Ovary (tissue), 3 donors: ENCODE data around the gene DNAJC7.

Experiments
- POLR2A ChIP-seq: fragments of 450-650 bp; IDR thresholded peaks from one replicate; pipeline ENCODE4 v1.6.1; 2017; ENCODE audit warnings: antibody characterized with exemption, mild to moderate bottlenecking, moderate library complexity
- TF ChIP-seq, protein P1 (sequence below), 3 donors: fragments of 450-650 bp in 2 of 3; fragments of 200-600 bp in 1 of 3; IDR thresholded peaks; one replicate each; pipeline versions ENCODE4 v1.5.1 to v1.8.0; 2016 to 2022; ENCODE audit warnings: antibody characterized with exemption in 3 of 3, mild to moderate bottlenecking in 1 of 3
- donor health status: DM: no; HTN: no; CAD: no.

- no peak for TF ChIP-seq POLR2A
- TF ChIP-seq, protein P1, sequence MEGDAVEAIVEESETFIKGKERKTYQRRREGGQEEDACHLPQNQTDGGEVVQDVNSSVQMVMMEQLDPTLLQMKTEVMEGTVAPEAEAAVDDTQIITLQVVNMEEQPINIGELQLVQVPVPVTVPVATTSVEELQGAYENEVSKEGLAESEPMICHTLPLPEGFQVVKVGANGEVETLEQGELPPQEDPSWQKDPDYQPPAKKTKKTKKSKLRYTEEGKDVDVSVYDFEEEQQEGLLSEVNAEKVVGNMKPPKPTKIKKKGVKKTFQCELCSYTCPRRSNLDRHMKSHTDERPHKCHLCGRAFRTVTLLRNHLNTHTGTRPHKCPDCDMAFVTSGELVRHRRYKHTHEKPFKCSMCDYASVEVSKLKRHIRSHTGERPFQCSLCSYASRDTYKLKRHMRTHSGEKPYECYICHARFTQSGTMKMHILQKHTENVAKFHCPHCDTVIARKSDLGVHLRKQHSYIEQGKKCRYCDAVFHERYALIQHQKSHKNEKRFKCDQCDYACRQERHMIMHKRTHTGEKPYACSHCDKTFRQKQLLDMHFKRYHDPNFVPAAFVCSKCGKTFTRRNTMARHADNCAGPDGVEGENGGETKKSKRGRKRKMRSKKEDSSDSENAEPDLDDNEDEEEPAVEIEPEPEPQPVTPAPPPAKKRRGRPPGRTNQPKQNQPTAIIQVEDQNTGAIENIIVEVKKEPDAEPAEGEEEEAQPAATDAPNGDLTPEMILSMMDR (IDR thresholded peaks at IDR 0.05) = no peak
Observed at GRCh38 chr17:42053731-42054500, 36.7 kb upstream of the DNAJC7 start.
